DMS153 treated with DMSO at 0.1 percent for 48 hours (cell line): Measurements from ENCODE around the gene CDV3.

Experiments used
- DNase-seq: peaks from one replicate; lab custom pipeline; 2025; ENCODE audit not compliant: unreplicated experiment; lab: John Stamatoyannopoulos, UW

CDV3 gene

DNA sequence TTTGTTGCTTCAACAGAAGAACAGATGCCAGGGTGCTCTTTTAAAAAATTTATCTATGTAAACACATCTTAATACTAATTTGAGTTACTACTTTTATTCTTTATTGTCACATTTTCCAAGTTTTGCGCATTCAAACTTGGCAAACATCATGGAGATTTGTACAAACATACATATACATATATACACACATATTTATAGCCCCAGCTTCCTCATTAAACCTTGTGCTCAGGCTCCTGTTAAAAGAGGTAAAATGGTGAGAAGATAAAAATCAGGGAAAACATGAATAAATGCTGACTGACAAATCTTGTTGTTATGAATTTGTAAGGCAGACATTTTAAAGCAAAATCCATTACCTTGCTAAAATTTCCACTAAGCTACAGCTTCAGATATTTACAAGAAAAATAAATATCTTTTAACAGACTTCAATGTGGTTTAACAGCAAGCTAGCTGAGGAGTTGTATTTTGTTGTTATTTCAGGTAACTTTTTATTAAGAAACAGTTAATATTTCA is 27.1 kb downstream of the CDV3 start:
- no peak for DNase-seq

DNA sequence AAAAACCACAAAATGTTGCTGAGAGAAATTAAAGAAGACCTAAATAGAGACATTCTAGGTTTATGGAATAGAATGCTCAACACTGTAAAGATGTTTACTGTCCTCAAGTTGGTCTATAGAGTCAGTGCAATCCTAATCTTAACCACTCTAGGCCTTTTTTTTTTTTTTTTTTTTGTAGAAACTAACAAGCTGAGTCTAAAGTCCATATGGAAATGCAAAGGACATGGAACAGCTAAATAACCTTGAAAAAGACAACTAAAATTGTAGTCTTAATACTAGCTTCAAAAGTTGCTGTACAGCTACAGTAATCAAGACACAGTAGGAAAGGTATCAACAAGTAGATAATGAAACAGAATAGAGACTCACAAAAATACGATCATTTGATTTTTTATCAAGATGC is 32.9 kb downstream of the CDV3 start:
- no peak for DNase-seq

DNA sequence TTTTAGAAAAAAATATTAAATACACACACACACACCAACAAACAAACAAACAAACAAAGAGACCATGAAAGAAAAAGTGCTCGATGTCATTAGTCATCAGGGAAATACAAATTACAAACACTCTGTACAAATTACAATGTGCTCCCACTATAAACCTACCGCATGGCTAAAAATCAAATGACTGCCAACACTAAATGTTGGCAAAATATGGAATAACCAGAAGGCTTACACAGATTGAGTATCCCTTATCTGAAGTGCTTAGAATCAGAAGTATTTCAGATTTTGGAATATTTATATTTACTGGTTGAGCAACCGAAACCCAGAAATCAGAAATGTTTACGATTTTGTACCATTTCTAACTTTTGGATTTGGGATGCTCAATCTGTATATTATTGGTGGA is 33.4 kb downstream of the CDV3 start:
- DNase-seq = no peak

DNA sequence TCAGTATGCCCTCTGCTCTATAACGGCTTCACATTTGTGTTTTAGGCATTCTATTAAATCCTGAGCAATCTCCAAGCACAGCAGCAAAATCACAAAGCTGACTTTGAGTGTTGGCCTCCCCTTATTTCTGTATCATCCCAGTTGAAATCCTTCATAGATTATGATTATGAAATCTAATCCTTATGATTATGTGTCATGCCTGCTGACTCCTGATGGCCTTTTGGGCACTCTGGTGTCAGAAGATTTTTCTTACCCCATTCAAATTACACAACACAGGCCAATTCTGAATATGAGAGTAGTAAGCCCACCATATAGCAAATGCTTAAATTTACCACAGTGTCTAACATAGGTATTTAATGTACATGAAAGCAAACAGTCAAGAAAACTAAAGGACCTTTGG is 34.3 kb downstream of the CDV3 start:
- DNase-seq = no peak

DNA sequence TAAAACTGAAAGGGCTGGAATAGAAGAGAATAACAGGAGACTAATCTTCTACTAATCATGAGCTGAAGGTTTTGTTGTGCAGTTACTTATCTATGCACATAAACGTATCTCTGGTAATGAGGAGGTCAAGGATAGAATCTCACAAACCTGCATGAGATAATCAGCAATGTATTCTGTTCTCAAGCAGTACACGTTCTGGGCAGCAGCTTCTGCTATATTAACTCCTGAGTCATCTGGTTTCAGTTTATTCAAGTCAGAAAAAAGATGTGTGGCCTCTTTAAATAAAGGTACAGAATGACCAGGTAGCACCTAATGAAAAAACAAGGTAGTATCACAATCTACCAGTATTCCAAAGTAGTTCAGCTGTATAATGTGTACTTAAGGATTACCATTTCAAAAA is 34.9 kb downstream of the CDV3 start:
- DNase-seq = no peak

DNA sequence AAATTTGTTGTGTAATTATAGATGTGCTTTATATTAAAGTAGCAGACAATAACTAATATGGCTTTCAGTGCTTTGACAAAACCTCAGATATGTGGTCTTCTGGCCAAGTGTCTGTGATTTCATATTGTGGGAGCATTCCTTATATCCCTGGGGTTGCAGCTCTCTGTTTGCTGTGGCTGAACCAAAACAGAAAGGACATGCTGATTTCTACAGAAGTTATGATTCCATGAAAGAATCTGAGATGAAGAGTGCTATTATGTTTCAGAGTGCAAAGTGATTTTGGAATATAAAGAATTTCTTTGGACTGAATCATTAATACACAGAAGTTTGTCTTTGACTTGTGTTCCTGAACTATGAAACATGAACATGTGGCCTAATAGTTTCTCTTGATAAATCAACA is 36.5 kb downstream of the CDV3 start:
- no peak for DNase-seq

DNA sequence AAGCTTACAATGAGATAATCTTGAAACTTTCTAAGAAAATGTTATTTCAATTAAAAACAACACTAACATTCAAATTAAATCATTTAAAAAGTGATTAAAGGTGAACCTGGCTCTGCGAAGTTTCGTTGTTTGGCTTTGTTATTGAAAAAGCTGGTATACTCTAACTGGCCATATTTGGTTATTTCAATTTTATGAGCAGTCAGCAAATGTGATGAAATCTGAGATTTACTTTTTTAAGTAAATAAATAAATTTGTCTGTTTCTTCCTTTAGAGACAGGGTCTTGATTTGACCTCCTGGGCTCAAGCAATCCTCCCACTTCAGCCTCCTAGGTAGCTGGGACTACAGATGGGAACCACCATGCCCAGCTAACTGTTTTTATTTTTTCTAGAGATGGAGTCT is 38.0 kb downstream of the CDV3 start:
- DNase-seq = no peak

DNA sequence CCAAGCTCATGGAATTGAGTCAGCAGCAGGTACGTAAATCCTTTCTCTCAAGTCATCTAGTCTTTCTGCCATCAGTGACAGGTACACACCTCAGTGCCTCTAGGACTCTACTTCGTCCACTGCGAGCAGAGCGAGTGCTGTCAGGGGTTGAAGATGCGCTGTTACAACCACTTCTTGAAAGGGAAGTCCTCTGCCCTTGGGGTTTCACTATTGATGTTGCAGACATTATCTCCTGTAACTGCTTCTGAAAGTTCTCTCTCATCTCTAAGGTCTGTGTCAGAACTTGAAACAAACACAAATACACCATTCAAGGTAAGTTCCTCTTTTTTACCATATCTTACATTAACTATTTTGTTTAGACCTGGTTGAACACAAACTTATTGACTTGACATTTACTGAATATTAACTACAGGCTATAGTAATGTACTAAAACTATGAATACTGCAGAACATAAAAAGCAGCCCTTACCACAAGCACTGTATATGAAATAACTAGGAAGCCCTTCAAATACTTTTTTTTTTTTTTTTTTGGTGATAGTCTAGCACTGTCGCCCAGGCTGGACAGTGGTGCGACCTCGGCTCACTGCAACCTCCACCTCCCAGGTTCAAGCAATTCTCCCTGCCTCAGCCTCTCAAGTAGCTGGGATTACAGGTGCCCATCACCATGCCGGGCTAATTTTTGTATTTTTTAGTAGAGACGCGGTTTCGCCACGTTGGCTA is 46.7 kb downstream of the CDV3 start:
- DNase-seq = no peak

DNA sequence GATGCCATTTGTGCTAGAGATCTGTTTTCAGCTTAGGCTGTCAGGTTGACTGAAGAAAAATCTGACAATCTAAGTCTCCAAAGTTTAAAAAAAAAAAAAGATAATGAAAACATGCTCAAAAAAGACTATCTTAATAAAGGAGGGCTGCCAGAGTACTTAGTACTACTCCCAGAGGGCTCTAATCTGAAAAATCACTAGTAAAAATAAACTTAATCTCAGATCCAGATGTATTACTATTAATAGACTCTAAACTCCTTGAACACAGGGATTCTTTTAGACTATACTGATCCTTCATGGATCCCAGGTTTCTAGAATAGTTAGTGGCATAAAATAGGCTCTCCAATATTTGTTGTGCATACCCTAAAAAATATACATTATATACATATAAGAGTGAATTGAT is 54.3 kb downstream of the CDV3 start:
- no peak for DNase-seq

DNA sequence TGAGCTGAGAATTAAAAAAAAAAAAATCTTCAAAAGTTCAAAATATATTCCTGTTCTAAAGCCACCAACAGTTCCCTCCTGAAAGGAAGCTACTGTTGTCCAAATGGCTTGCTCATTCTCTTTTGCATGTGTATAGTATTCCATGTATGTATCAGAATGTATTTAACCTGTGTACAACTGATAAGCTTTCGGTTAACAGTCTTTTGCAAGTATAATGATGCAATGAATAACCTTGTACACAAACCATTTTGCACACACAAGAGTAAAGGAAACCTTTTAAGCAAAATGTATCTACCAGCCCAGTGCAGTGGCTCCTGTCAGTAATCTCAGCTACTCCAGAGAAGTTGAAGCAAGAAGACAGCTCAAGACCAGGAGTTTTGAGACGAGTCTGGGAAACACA is 55.7 kb downstream of the CDV3 start:
- no peak for DNase-seq

DNA sequence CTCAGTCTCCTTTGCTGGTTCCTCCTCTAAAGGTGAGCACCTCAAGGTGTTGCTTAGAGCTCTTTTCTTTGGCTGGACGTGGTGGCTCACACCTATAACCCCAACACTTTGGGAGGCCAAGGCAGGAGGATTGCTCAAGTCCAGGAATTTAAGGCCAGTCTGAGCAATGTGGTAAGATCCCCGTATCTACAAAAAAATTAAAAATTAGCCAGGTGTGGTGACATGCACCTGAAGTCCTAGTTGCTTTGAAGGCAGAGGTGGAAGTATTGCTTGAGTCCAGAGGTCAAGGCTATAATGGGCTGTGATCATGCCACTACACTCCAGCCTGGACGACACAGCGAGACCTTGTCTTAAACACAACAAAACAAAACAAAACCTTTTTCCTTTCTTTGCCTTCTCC is 60.0 kb downstream of the CDV3 start:
- DNase-seq = no peak
